H9 (cell line): Measurements from ENCODE around the gene NUP214. TPM values are rescaled to one million over a fixed set of nuclear protein-coding genes. Genes with fewer than 3 reads are reported as not detected.

Experiments used
- DNase-seq: peaks from one replicate; pipeline ENCODE4 v3.0.0-alpha.2; 2017
- H2AFZ ChIP-seq: one replicate; pipeline ENCODE4 v1.6.1; 2013; ENCODE audit warnings: mild to moderate bottlenecking, low read length, control low read depth, moderate library complexity
- H2AK5ac ChIP-seq: 2 replicates; pipeline ENCODE4 v1.6.1; 2013; ENCODE audit warnings: low read length, control low read depth, mixed read lengths; ENCODE audit not compliant: insufficient read length
- H2BK120ac ChIP-seq: one replicate; pipeline ENCODE4 v1.6.1; 2013; ENCODE audit warnings: low read depth, mild to moderate bottlenecking, low read length, control low read depth, inconsistent platforms; ENCODE audit not compliant: poor library complexity, severe bottlenecking
- H2BK12ac ChIP-seq: 2 replicates; pipeline ENCODE4 v1.6.1; 2013; ENCODE audit warnings: low read length, control low read depth, mixed read lengths, low read depth; ENCODE audit not compliant: insufficient read length
- H2BK15ac ChIP-seq: 2 replicates; pipeline ENCODE4 v1.6.1; 2013; ENCODE audit warnings: low read depth, low read length, control low read depth
- H2BK20ac ChIP-seq: one replicate; pipeline ENCODE4 v1.6.1; 2013; ENCODE audit warnings: low read depth, mild to moderate bottlenecking, low read length, control low read depth, inconsistent platforms; ENCODE audit not compliant: poor library complexity, severe bottlenecking
- H2BK5ac ChIP-seq: 2 replicates; pipeline ENCODE4 v1.6.1; 2013; ENCODE audit warnings: low read length, control low read depth, mixed read lengths; ENCODE audit not compliant: insufficient read length
- H3K14ac ChIP-seq: 2 replicates; pipeline ENCODE4 v1.6.1; 2013; ENCODE audit warnings: low read length, control low read depth; ENCODE audit not compliant: insufficient read depth
- H3K18ac ChIP-seq: 2 replicates; pipeline ENCODE4 v1.6.1; 2013; ENCODE audit warnings: low read depth, mild to moderate bottlenecking, mixed read lengths, low read length, control low read depth; ENCODE audit not compliant: insufficient read length
- H3K23ac ChIP-seq: 2 replicates; pipeline ENCODE4 v1.6.1; 2013; ENCODE audit warnings: low read length, control low read depth, mixed read lengths, low read depth; ENCODE audit not compliant: insufficient read length
- H3K23me2 ChIP-seq: 2 replicates; pipeline ENCODE4 v1.6.1; 2013; ENCODE audit warnings: low read depth, mild to moderate bottlenecking, mixed read lengths, low read length, control low read depth; ENCODE audit not compliant: insufficient read length, poor library complexity, severe bottlenecking
- H3K27ac ChIP-seq: 2 replicates; pipeline ENCODE4 v1.5.1; 2013; ENCODE audit warnings: low read length, control low read depth, mixed read lengths, low read depth; ENCODE audit not compliant: insufficient read length
- H3K27me3 ChIP-seq: 2 replicates; pipeline ENCODE4 v1.6.1; 2013; ENCODE audit warnings: low read length, control low read depth, inconsistent platforms; ENCODE audit not compliant: insufficient read depth
- H3K4ac ChIP-seq: 2 replicates; pipeline ENCODE4 v1.6.1; 2013; ENCODE audit warnings: low read depth, mild to moderate bottlenecking, control low read depth, inconsistent platforms, low read length, moderate library complexity
- H3K4me1 ChIP-seq: 2 replicates; pipeline ENCODE4 v1.6.1; 2013; ENCODE audit warnings: low read length, control low read depth, inconsistent platforms; ENCODE audit not compliant: insufficient read depth
- H3K4me2 ChIP-seq: 2 replicates; pipeline ENCODE4 v1.6.1; 2013; ENCODE audit warnings: low read length, control low read depth, mixed read lengths; ENCODE audit not compliant: insufficient read length, insufficient read depth
- H3K56ac ChIP-seq: 2 replicates; pipeline ENCODE4 v1.6.1; 2013; ENCODE audit warnings: low read depth, mild to moderate bottlenecking, mixed read lengths, low read length, control low read depth; ENCODE audit not compliant: insufficient read length
- H3K79me1 ChIP-seq: 2 replicates; pipeline ENCODE4 v1.6.1; 2013; ENCODE audit warnings: low read depth, mild to moderate bottlenecking, moderate library complexity, low read length, control low read depth, inconsistent platforms; ENCODE audit not compliant: insufficient read depth, poor library complexity, severe bottlenecking
- H3K79me2 ChIP-seq: 2 replicates; pipeline ENCODE4 v1.6.1; 2013; ENCODE audit warnings: low read length, control low read depth, inconsistent platforms; ENCODE audit not compliant: insufficient read depth
- H3K9ac ChIP-seq: 2 replicates; pipeline ENCODE4 v1.6.1; 2013; ENCODE audit warnings: low read length, control low read depth, mixed read lengths; ENCODE audit not compliant: insufficient read length; ENCODE audit errors: extremely low read depth
- H3K9me3 ChIP-seq: one replicate; pipeline ENCODE4 v1.6.1; 2013; ENCODE audit warnings: low read depth, low read length, inconsistent platforms; ENCODE audit not compliant: control insufficient read depth
- H3T11ph ChIP-seq: one replicate; pipeline ENCODE4 v1.6.1; 2013; ENCODE audit warnings: mild to moderate bottlenecking, low read length, control low read depth, inconsistent platforms
- H4K20me1 ChIP-seq: one replicate; pipeline ENCODE4 v1.6.1; 2013; ENCODE audit not compliant: control insufficient read depth, insufficient read length, insufficient read depth
- H4K5ac ChIP-seq: 2 replicates; pipeline ENCODE4 v1.6.1; 2013; ENCODE audit warnings: low read depth, mild to moderate bottlenecking, mixed read lengths, low read length, control low read depth; ENCODE audit not compliant: insufficient read length
- H4K8ac ChIP-seq: replicated peaks from 2 replicates; pipeline ENCODE4 v1.6.1; 2013; ENCODE audit warnings: low read length, control low read depth, mixed read lengths, low read depth; ENCODE audit not compliant: insufficient read length
- H4K91ac ChIP-seq: 2 replicates; pipeline ENCODE4 v1.6.1; 2013; ENCODE audit warnings: low read depth, mild to moderate bottlenecking, moderate library complexity, mixed read lengths, low read length, control low read depth; ENCODE audit not compliant: insufficient read length
- H3K27ac Mint-ChIP-seq, 3 experiments: 2 replicates in 2 of 3; 3 replicates in 1 of 3; pipeline ENCODE4 v1.8.0; 2020 to 2021; ENCODE audit warnings: mixed read lengths in 3 of 3, mild to moderate bottlenecking in 1 of 3, moderate library complexity in 1 of 3
- H3K27me3 Mint-ChIP-seq: 2 replicates; pipeline ENCODE4 v1.8.0; 2021; ENCODE audit warnings: low read depth, mild to moderate bottlenecking, moderate library complexity, mixed read lengths
- H3K36me3 Mint-ChIP-seq, 3 experiments: 2 replicates in 2 of 3; 3 replicates in 1 of 3; pipeline ENCODE4 v1.8.0; 2020 to 2021; ENCODE audit warnings: low read depth in 3 of 3, mixed read lengths in 3 of 3; ENCODE audit not compliant: insufficient read depth in 1 of 3
- H3K4me1 Mint-ChIP-seq, 2 experiments: 2 replicates each; pipeline ENCODE4 v1.8.0; 2020; ENCODE audit warnings: mixed read lengths in 2 of 2
- H3K4me3 Mint-ChIP-seq, 2 experiments: 2 replicates in 1 of 2; 3 replicates in 1 of 2; pipeline ENCODE4 v1.8.0; 2020 to 2021; ENCODE audit warnings: mild to moderate bottlenecking in 2 of 2, mixed read lengths in 2 of 2, moderate library complexity in 1 of 2
- H3K9me3 Mint-ChIP-seq, 2 experiments: 2 replicates in 1 of 2; 3 replicates in 1 of 2; pipeline ENCODE4 v1.8.0; 2020; ENCODE audit warnings: mild to moderate bottlenecking in 2 of 2, mixed read lengths in 2 of 2, moderate library complexity in 1 of 2
- WGBS: extraction: QIAGEN DNeasy Blood & Tissue Kit; methylation state at CpG from one replicate; pipeline ENCODE4 v1.1.7; 2013; ENCODE audit warnings: missing lambda C conversion rate, low lambda C conversion rate, mixed read lengths; ENCODE audit not compliant: insufficient read length; ENCODE audit errors: extremely low coverage; 5-methylcytosine and 5-hydroxymethylcytosine counted together
- total RNA-seq: library from RNA; stranded (reverse); gene quantifications from 2 replicates; pipeline ENCODE4 v1.2.1, GENCODE V29; 2021
- TF ChIP-seq, protein P1 (sequence below): fragments of 200-600 bp; sonication (generic); conservative IDR thresholded peaks from 3 replicates; pipeline ENCODE4 v1.8.0; 2021; ENCODE audit warnings: antibody characterized with exemption, mild to moderate bottlenecking

The NUP214 gene
- total RNA-seq, 1 experiment from 2014 or later = 53.8 TPM

DNA sequence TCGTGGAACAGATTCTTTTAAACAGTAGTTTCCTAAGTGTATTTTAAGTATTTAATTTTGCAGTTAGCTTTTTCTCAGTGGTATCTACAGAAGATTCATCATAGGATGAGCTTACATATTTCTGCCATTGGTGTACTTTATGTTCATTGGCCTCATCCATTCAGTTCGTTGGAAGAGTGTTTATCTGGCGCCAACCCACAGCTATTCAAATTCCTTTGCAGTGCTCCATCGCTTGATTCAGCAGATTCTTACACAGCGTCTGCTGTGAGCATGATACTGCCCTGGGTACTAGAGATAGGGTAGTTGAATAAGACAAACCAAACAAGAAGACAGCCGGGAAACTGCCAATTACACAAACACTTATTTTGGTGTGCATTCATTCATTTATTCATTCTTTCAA lies 55.1 kb downstream of the NUP214 start:
- H3K4me1 ChIP-seq = no peaks in the 10 kb centered on the region
- no peaks in the 10 kb centered on the region for H3K79me2 ChIP-seq
- TF ChIP-seq, protein P1, sequence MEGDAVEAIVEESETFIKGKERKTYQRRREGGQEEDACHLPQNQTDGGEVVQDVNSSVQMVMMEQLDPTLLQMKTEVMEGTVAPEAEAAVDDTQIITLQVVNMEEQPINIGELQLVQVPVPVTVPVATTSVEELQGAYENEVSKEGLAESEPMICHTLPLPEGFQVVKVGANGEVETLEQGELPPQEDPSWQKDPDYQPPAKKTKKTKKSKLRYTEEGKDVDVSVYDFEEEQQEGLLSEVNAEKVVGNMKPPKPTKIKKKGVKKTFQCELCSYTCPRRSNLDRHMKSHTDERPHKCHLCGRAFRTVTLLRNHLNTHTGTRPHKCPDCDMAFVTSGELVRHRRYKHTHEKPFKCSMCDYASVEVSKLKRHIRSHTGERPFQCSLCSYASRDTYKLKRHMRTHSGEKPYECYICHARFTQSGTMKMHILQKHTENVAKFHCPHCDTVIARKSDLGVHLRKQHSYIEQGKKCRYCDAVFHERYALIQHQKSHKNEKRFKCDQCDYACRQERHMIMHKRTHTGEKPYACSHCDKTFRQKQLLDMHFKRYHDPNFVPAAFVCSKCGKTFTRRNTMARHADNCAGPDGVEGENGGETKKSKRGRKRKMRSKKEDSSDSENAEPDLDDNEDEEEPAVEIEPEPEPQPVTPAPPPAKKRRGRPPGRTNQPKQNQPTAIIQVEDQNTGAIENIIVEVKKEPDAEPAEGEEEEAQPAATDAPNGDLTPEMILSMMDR = no peak
- H3K23me2 ChIP-seq = no peaks in the 10 kb centered on the region
- Mint-ChIP-seq H3K4me3 (no peak overlapping the region), H3K27me3 (no peaks in the 10 kb centered on the region), H3K4me1 (no peaks in the 10 kb centered on the region), H3K27ac (no peak overlapping the region), H3K9me3 (no peaks in the 10 kb centered on the region), H3K36me3 (peaks cover 16 to 59% (median 35%) of the 10 kb centered on the region in 3 experiments; a peak in 6 of 7 replicates)
- no peak overlapping the region for H2AFZ ChIP-seq
- no peak overlapping the region for H3K27ac ChIP-seq
- no peak overlapping the region for H3K14ac ChIP-seq
- no peak overlapping the region for H3K4ac ChIP-seq
- H2BK5ac ChIP-seq = no peak overlapping the region
- no peak overlapping the region for H2BK120ac ChIP-seq
- H4K91ac ChIP-seq = no peak overlapping the region
- no peak overlapping the region for H4K8ac ChIP-seq
- H3K56ac ChIP-seq = no peak overlapping the region
- no peaks in the 10 kb centered on the region for H4K20me1 ChIP-seq
- no peak overlapping the region for H2BK20ac ChIP-seq
- H3K23ac ChIP-seq = no peak overlapping the region
- no peak overlapping the region for H2BK15ac ChIP-seq
- no CpG with 5 or more reads among the region's 6 CpGs for WGBS
- H2AK5ac ChIP-seq = no peak overlapping the region
- H3K18ac ChIP-seq = no peak overlapping the region
- no peaks in the 10 kb centered on the region for H3K79me1 ChIP-seq
- H3K9me3 ChIP-seq = no peaks in the 10 kb centered on the region
- no peak overlapping the region for H2BK12ac ChIP-seq
- no peak overlapping the region for H3K9ac ChIP-seq
- no peak overlapping the region for H3K4me2 ChIP-seq
- DNase-seq = no peak
- no peak overlapping the region for H3T11ph ChIP-seq
- H4K5ac ChIP-seq = no peak overlapping the region
- no peaks in the 10 kb centered on the region for H3K27me3 ChIP-seq
